Gastrocnemius medialis (tissue), 4 donors: ENCODE measurements around the gene AGRN.

ENCODE experiments used
- POLR2A ChIP-seq, 2 donors: fragments of 450-650 bp; IDR thresholded peaks; one replicate each; pipeline ENCODE4 v1.6.1; 2017; ENCODE audit warnings: antibody characterized with exemption in 2 of 2, mild to moderate bottlenecking in 2 of 2, moderate library complexity in 2 of 2
- TF ChIP-seq, protein P1 (sequence below), 5 experiments: fragments of 450-650 bp in 3 of 5; fragments of 200-600 bp in 2 of 5; sonication (generic) in 2 of 5; IDR thresholded peaks in 4 of 5; conservative IDR thresholded peaks in 1 of 5; 1 replicate in 4 of 5; 2 replicates in 1 of 5; pipeline ENCODE4 v1.5.1; 2016 to 2019; ENCODE audit warnings: antibody characterized with exemption in 5 of 5, mild to moderate bottlenecking in 3 of 5, moderate library complexity in 3 of 5

DNA sequence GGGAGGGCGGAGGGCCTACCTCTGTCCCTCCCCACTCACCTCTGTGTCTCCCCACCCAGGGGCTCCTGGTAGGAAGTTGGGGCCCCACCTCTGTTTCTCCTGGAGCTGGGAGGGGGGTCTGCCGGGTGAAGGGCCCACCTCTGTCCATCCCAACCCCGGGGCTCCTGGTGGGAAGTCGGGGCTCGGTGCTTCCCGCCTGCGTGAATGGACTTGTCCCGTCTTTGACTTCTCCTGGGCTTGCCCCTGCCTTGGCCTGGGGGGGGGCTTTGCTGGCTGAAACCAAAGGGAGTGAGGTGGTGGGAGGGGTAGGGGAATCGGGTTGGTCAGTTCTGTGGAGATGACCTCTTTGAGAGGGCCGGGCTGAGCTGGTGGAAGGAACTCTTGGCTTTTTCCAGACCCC is 5.8 kb downstream of the AGRN start:
- TF ChIP-seq, protein P1, sequence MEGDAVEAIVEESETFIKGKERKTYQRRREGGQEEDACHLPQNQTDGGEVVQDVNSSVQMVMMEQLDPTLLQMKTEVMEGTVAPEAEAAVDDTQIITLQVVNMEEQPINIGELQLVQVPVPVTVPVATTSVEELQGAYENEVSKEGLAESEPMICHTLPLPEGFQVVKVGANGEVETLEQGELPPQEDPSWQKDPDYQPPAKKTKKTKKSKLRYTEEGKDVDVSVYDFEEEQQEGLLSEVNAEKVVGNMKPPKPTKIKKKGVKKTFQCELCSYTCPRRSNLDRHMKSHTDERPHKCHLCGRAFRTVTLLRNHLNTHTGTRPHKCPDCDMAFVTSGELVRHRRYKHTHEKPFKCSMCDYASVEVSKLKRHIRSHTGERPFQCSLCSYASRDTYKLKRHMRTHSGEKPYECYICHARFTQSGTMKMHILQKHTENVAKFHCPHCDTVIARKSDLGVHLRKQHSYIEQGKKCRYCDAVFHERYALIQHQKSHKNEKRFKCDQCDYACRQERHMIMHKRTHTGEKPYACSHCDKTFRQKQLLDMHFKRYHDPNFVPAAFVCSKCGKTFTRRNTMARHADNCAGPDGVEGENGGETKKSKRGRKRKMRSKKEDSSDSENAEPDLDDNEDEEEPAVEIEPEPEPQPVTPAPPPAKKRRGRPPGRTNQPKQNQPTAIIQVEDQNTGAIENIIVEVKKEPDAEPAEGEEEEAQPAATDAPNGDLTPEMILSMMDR (IDR thresholded peaks at IDR 0.05 in 4 of 5, conservative IDR thresholded peaks at IDR 0.05 in 1 of 5) = no peak
- TF ChIP-seq POLR2A (IDR thresholded peaks at IDR 0.05) = no peak
